ENCODE results near the gene SLC6A3. TPM values are rescaled to one million over a fixed set of nuclear protein-coding genes. Genes with fewer than 3 reads are reported as not detected.

The SLC6A3 gene
- total RNA-seq, 1 experiment from 2014 or later = not detected

DNA sequence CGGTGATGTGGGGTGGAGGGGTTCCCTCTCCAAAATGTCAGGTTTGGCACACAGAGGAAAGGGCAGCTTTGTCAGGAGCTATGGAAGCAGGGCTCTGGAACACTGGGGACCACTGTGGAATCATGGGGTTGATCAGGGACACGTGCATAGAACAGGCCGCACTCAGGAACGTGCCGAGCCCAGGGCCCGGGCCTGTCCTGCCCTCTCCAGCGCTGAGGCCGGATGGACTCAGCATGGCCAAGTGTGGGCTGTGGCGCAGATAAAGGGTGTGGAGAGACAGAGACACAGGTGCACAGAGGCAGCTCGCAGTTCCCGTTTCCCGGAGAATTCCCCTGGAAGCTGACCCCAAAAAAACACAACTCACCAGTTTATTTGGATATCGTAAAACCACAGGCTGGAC is 37.8 kb upstream of the SLC6A3 start:
- no peaks in the 10 kb centered on the region for H3K4me1 Mint-ChIP-seq (ENCODE audit: low read depth, unreplicated experiment)
- H3K4me3 Mint-ChIP-seq (ENCODE audit: unreplicated experiment) = no peak overlapping the region
- no peak for DNase-seq
- intact Hi-C loops (cut with micrococcal nuclease; ENCODE audit: unreplicated experiment) = no loop called here
- no peaks in the 10 kb centered on the region for H3K9me3 Mint-ChIP-seq (ENCODE audit: unreplicated experiment)
- BruUV-seq (replicated peaks) = no TSS peak
- TF ChIP-seq, protein P1, sequence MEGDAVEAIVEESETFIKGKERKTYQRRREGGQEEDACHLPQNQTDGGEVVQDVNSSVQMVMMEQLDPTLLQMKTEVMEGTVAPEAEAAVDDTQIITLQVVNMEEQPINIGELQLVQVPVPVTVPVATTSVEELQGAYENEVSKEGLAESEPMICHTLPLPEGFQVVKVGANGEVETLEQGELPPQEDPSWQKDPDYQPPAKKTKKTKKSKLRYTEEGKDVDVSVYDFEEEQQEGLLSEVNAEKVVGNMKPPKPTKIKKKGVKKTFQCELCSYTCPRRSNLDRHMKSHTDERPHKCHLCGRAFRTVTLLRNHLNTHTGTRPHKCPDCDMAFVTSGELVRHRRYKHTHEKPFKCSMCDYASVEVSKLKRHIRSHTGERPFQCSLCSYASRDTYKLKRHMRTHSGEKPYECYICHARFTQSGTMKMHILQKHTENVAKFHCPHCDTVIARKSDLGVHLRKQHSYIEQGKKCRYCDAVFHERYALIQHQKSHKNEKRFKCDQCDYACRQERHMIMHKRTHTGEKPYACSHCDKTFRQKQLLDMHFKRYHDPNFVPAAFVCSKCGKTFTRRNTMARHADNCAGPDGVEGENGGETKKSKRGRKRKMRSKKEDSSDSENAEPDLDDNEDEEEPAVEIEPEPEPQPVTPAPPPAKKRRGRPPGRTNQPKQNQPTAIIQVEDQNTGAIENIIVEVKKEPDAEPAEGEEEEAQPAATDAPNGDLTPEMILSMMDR (IDR thresholded peaks at IDR 0.05; ENCODE audit: insufficient read depth in 1 of 2, low read depth in 1 of 2, low read length in 1 of 2, severe bottlenecking in 1 of 2, unreplicated experiment in 1 of 2) = no peak
- ChIA-PET CTCF (no interaction called here), POLR2A (no interaction called here)
- Histone ChIP-seq H3K4me3 (ENCODE audit: low read depth, low read length) (no peak overlapping the region), H3K4me1 (no peaks in the 10 kb centered on the region), H3K27me3 (replicated peaks; ENCODE audit: control insufficient read depth, insufficient read depth, low read length) (no peaks in the 10 kb centered on the region), H3K9me3 (no peaks in the 10 kb centered on the region), H3K36me3 (ENCODE audit: control insufficient read depth, insufficient read depth, low read length) (no peaks in the 10 kb centered on the region; the same call in 1 of the 2 replicates)
- no peaks in the 10 kb centered on the region for H3K27me3 Mint-ChIP-seq (ENCODE audit: insufficient read depth, unreplicated experiment)
- peaks cover 24% of the 10 kb centered on the region for H3K36me3 Mint-ChIP-seq (ENCODE audit: insufficient read depth, unreplicated experiment)
- no peak overlapping the region for H3K27ac Mint-ChIP-seq (ENCODE audit: unreplicated experiment)

- Mint-ChIP-seq H3K9me3 (ENCODE audit: unreplicated experiment) (no peaks in the 10 kb centered on the region), H3K4me1 (ENCODE audit: low read depth, unreplicated experiment) (no peaks in the 10 kb centered on the region), H3K27me3 (ENCODE audit: insufficient read depth, unreplicated experiment) (no peaks in the 10 kb centered on the region), H3K36me3 (ENCODE audit: insufficient read depth, unreplicated experiment) (peaks cover 17% of the 10 kb centered on the region), H3K4me3 (ENCODE audit: unreplicated experiment) (no peak overlapping the region), H3K27ac (ENCODE audit: unreplicated experiment) (no peak overlapping the region)
- H3K27me3 ChIP-seq (replicated peaks; ENCODE audit: control insufficient read depth, insufficient read depth, low read length) = no peaks in the 10 kb centered on the region
- intact Hi-C loops (cut with micrococcal nuclease; ENCODE audit: unreplicated experiment) = no loop called here
- TF ChIP-seq, protein P1 (IDR thresholded peaks at IDR 0.05; ENCODE audit: insufficient read depth in 1 of 2, low read depth in 1 of 2, low read length in 1 of 2, severe bottlenecking in 1 of 2, unreplicated experiment in 1 of 2) = no peak
- BruUV-seq (replicated peaks) = no TSS peak
- H3K9me3 ChIP-seq = no peaks in the 10 kb centered on the region
- CTCF ChIA-PET = no interaction called here
- POLR2A ChIA-PET = no interaction called here
- H3K36me3 ChIP-seq (ENCODE audit: control insufficient read depth, insufficient read depth, low read length) = peaks cover 1% of the 10 kb centered on the region; the same call in 1 of the 2 replicates
- H3K4me3 ChIP-seq (ENCODE audit: low read depth, low read length) = no peak overlapping the region
- DNase-seq = no peak
- H3K4me1 ChIP-seq = no peaks in the 10 kb centered on the region
Observed at GRCh38 chr5:1481959-1482331, 36.7 kb upstream of the SLC6A3 start.

GRCh38 chr5:1481266-1481958 is 36.2 kb upstream of the SLC6A3 start:
- Histone ChIP-seq H3K4me1 (no peaks in the 10 kb centered on the region), H3K27me3 (replicated peaks; ENCODE audit: control insufficient read depth, insufficient read depth, low read length) (no peaks in the 10 kb centered on the region), H3K9me3 (no peaks in the 10 kb centered on the region), H3K4me3 (ENCODE audit: low read depth, low read length) (no peak overlapping the region), H3K36me3 (ENCODE audit: control insufficient read depth, insufficient read depth, low read length) (peaks cover 1% of the 10 kb centered on the region; the same call in 1 of the 2 replicates)
- no peak for DNase-seq
- TF ChIP-seq, protein P1 (IDR thresholded peaks at IDR 0.05; ENCODE audit: insufficient read depth in 1 of 2, low read depth in 1 of 2, low read length in 1 of 2, severe bottlenecking in 1 of 2, unreplicated experiment in 1 of 2) = no peak
- H3K9me3 Mint-ChIP-seq (ENCODE audit: unreplicated experiment) = no peaks in the 10 kb centered on the region
- no peak overlapping the region for H3K4me3 Mint-ChIP-seq (ENCODE audit: unreplicated experiment)
- BruUV-seq (replicated peaks) = no TSS peak
- ChIA-PET POLR2A (no interaction called here), CTCF (no interaction called here)
- no peaks in the 10 kb centered on the region for H3K27me3 Mint-ChIP-seq (ENCODE audit: insufficient read depth, unreplicated experiment)
- H3K27ac Mint-ChIP-seq (ENCODE audit: unreplicated experiment) = peak overlapping the region; percentile 43
- H3K4me1 Mint-ChIP-seq (ENCODE audit: low read depth, unreplicated experiment) = no peaks in the 10 kb centered on the region
- H3K36me3 Mint-ChIP-seq (ENCODE audit: insufficient read depth, unreplicated experiment) = peaks cover 22% of the 10 kb centered on the region
- intact Hi-C loops (cut with micrococcal nuclease; ENCODE audit: unreplicated experiment) = no loop called here

Data from Caco-2 (cell line).